SK-N-MC (cell line): ENCODE data around the gene KRT5.

Experiments used
- EZH2 ChIP-seq: fragments of 200-600 bp; sonication (generic); IDR thresholded peaks from one replicate; pipeline ENCODE4 v1.6.1; 2017; ENCODE audit warnings: antibody characterized with exemption
- FOXP2 ChIP-seq: optimal IDR thresholded peaks from 2 replicates; pipeline ENCODE3; 2011; ENCODE audit warnings: mild to moderate bottlenecking, moderate library complexity; ENCODE audit not compliant: insufficient read depth; ENCODE audit errors: extremely low read length, control extremely low read depth
- POLR2AphosphoS5 ChIP-seq: IDR thresholded peaks from 2 replicates; pipeline ENCODE4 v1.6.1; 2012; ENCODE audit warnings: mild to moderate bottlenecking, low read depth, low read length, borderline replicate concordance

- TF ChIP-seq EZH2 (no peak), POLR2AphosphoS5 (no peak), FOXP2 (no peak)
These were observed 2.3 kb downstream of the KRT5 start for GRCh38 chr12:52517888-52518287.
